Ovary (tissue), 3 donors: ENCODE results near the gene SMCR8.

Experiments
- CTCF ChIP-seq, 3 donors: fragments of 450-650 bp in 2 of 3; fragments of 200-600 bp in 1 of 3; IDR thresholded peaks; one replicate each; pipeline versions ENCODE4 v1.5.1 to v1.8.0; 2016 to 2022; ENCODE audit warnings: antibody characterized with exemption in 3 of 3, mild to moderate bottlenecking in 1 of 3
- EP300 ChIP-seq: sonication (generic); formaldehyde crosslinking; IDR thresholded peaks from one replicate; pipeline ENCODE4 v1.6.1; 2017; ENCODE audit warnings: antibody characterized with exemption
- POLR2A ChIP-seq: fragments of 450-650 bp; IDR thresholded peaks from one replicate; pipeline ENCODE4 v1.6.1; 2017; ENCODE audit warnings: antibody characterized with exemption, mild to moderate bottlenecking, moderate library complexity
- donor health status: DM: no; HTN: no; CAD: no.

GRCh38 chr17:18267927-18268711 lies 47.0 kb upstream of the SMCR8 start:
- no peak for TF ChIP-seq CTCF (IDR thresholded peaks at IDR 0.05)
- no peak for TF ChIP-seq EP300
- no peak for TF ChIP-seq POLR2A
